Activated T-cell treated with anti-CD3 and anti-CD28 coated beads, Interleukin-2, amount 50 U/mL, for 24 hours (primary cell): ENCODE data around the gene XPO5.

Experiments
- DNase-seq: peaks from one replicate; pipeline ENCODE4 v3.0.0-alpha.2; 2020
- H3K27ac Mint-ChIP-seq: 2 replicates; pipeline ENCODE4 v1.8.0; 2020; ENCODE audit warnings: mild to moderate bottlenecking, mixed read lengths
- H3K27me3 Mint-ChIP-seq: 2 replicates; pipeline ENCODE4 v1.8.0; 2020; ENCODE audit warnings: mixed read lengths
- H3K36me3 Mint-ChIP-seq: 2 replicates; pipeline ENCODE4 v1.8.0; 2020; ENCODE audit warnings: low read depth, mixed read lengths
- H3K4me1 Mint-ChIP-seq: 2 replicates; pipeline ENCODE4 v1.8.0; 2020; ENCODE audit warnings: low read depth, mixed read lengths
- H3K4me3 Mint-ChIP-seq: 2 replicates; pipeline ENCODE4 v1.8.0; 2020; ENCODE audit warnings: mild to moderate bottlenecking, moderate library complexity, mixed read lengths
- H3K9me3 Mint-ChIP-seq: 2 replicates; pipeline ENCODE4 v1.8.0; 2020; ENCODE audit warnings: mixed read lengths

The XPO5 gene

GRCh38 chr6:43516697-43517504 lies 58.9 kb downstream of the XPO5 start, which contains the start of the genes POLR1C and YIPF3:
Gene POLR1C, plus strand, starts transcription at chr6:43517089. Its CDS starts 21 bp downstream, at chr6:43517110.
Gene YIPF3, minus strand, starts transcription at chr6:43516926. Its CDS starts 119 bp downstream, at chr6:43516807.
- Mint-ChIP-seq H3K9me3 (no peaks in the 10 kb centered on the region), H3K27me3 (no peaks in the 10 kb centered on the region), H3K27ac (no peak within 1 kb of the TSS), H3K4me3 (no peak within 1 kb of the TSS), H3K4me1 (peaks cover 29% of the 10 kb centered on the region), H3K36me3 (peaks cover 37% of the 10 kb centered on the region)
- DNase-seq = peak; percentile 96

GRCh38 chr6:43516367-43516696 lies 59.5 kb downstream of the XPO5 start:
- H3K4me3 Mint-ChIP-seq = no peak overlapping the region
- H3K36me3 Mint-ChIP-seq = peaks cover 43% of the 10 kb centered on the region
- no peaks in the 10 kb centered on the region for H3K9me3 Mint-ChIP-seq
- no peak for DNase-seq
- H3K27me3 Mint-ChIP-seq = no peaks in the 10 kb centered on the region
- H3K27ac Mint-ChIP-seq = no peak overlapping the region
- peaks cover 31% of the 10 kb centered on the region for H3K4me1 Mint-ChIP-seq

DNA sequence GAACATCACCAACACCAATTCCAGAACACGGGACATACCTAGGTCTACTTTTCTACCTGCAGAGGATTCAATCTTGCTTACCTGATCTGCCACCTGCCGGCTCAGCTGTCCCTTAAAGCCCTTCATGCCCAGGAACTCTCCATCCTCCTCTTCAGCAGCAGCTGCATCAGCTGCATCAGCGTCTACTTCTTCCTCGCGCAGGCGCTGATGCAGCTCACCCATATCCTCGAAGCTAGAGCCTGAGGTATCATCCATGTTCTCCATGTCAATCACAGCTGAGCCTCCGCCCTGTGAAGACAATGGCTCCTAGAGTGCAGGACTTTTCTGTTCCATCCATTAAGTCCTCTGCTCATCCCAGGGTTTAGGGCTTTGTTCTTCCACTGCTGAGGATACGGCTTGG lies 60.0 kb downstream of the XPO5 start:
- no peak for DNase-seq
- Mint-ChIP-seq H3K4me1 (peaks cover 31% of the 10 kb centered on the region), H3K27ac (no peak overlapping the region), H3K9me3 (no peaks in the 10 kb centered on the region), H3K36me3 (peaks cover 47% of the 10 kb centered on the region), H3K27me3 (no peaks in the 10 kb centered on the region), H3K4me3 (no peak overlapping the region)

DNA sequence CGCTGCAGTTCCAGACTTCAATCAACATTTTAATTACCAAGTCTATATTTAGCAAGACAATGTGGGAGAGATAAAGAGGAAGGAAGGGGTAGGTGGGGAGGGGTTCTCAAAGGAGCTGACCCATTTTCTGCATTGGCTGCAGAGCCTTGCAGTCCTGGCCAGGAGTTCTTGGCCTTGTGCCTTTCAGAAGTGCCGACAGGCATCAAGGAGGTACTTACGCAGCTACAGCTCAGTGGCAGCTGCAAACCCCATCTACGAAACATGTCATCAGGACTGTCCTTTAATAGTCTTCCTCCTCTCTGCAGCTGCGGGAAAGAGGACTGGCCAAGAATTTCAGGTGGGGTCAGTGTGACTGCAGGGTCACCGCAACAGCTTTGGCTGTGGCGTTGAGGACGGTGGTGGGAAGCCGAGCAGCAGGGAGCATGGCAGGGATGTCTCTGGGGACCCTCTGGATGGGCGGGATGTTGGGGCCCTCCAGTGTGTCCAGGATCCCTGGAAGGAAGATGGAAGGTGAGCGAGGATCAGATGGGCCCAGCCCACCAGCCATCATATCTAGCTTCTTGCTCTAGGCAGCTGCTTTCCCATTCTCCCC lies 63.9 kb downstream of the XPO5 start:
- H3K27me3 Mint-ChIP-seq = peaks cover 20% of the 10 kb centered on the region
- no peak for DNase-seq
- peaks cover 42% of the 10 kb centered on the region for H3K4me1 Mint-ChIP-seq
- H3K36me3 Mint-ChIP-seq = peaks cover 48% of the 10 kb centered on the region
- no peak overlapping the region for H3K27ac Mint-ChIP-seq
- H3K9me3 Mint-ChIP-seq = no peaks in the 10 kb centered on the region
- no peak overlapping the region for H3K4me3 Mint-ChIP-seq

GRCh38 chr6:43510827-43511163 lies 65.0 kb downstream of the XPO5 start:
- H3K27ac Mint-ChIP-seq = no peak overlapping the region
- no peaks in the 10 kb centered on the region for H3K9me3 Mint-ChIP-seq
- DNase-seq = no peak
- peak overlapping the region; percentile 70 for H3K4me3 Mint-ChIP-seq
- H3K27me3 Mint-ChIP-seq = peaks cover 20% of the 10 kb centered on the region
- H3K36me3 Mint-ChIP-seq = peaks cover 54% of the 10 kb centered on the region
- peaks cover 44% of the 10 kb centered on the region for H3K4me1 Mint-ChIP-seq

DNA sequence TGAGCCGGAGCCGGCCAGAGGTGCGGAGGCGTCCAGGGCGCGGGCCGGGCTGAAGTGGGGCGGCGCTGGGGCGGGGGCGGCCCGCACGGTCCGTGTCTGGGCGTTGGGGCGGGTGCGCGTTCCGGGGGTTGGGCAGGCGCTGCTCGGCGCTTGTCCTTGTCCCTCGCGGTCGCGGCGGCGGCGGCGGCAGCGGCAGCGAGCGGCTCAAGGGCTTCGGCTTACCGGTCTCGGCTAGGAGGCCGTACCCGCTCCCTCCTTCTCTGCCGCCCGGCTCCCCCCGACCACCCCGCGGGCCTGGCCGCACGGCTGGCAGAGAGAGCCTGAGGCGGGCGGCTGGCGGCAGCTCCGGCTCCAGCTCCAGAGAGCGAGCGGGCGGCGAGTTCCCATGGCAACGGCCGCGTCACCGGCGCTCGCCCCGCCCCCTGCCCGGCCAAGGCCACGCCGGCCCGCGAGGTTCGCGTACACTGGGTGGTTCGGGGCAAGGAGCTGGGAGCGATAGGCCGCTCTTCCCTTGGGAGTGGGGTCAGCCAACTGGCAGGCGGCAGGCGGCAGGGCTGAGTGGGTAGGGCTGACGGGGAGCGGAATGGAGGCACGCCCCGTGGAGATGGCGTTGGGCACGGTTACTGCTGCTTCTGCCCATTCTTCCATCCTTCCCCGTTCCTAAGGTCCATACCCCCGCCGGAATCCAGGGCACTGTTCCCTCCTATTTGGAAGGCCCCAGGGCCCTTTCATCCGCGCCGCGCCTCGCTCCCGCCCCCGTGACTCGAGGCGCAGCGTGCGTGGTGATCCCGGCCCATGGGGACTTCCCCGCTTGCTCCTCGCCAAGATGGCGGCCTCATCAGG lies 65.6 kb downstream of the XPO5 start, which contains the start of gene LRRC73:
TSS of gene LRRC73 (minus strand) at position 363 of the 843 bp plus-strand sequence. CDS start 561 bp downstream, outside the sequence.
- peaks cover 20% of the 10 kb centered on the region for H3K27me3 Mint-ChIP-seq
- H3K4me1 Mint-ChIP-seq = peaks cover 38% of the 10 kb centered on the region
- H3K27ac Mint-ChIP-seq = peak within 1 kb of the TSS; percentile 66

GRCh38 chr6:43509142-43509983 lies 66.5 kb downstream of the XPO5 start:
- peak; percentile 39 for DNase-seq
- H3K9me3 Mint-ChIP-seq = no peaks in the 10 kb centered on the region
- H3K4me3 Mint-ChIP-seq = peak overlapping the region; percentile 70
- H3K36me3 Mint-ChIP-seq = peaks cover 55% of the 10 kb centered on the region
- H3K27ac Mint-ChIP-seq = peak overlapping the region; percentile 66
- peaks cover 31% of the 10 kb centered on the region for H3K4me1 Mint-ChIP-seq
- peaks cover 20% of the 10 kb centered on the region for H3K27me3 Mint-ChIP-seq

More for the DNA sequence above, 65.6 kb downstream of the XPO5 start, which contains the start of gene LRRC73:
- H3K9me3 Mint-ChIP-seq = no peaks in the 10 kb centered on the region
- peak; percentile 88 for DNase-seq
- H3K4me3 Mint-ChIP-seq = peak within 1 kb of the TSS; percentile 70
- H3K36me3 Mint-ChIP-seq = peaks cover 54% of the 10 kb centered on the region

DNA sequence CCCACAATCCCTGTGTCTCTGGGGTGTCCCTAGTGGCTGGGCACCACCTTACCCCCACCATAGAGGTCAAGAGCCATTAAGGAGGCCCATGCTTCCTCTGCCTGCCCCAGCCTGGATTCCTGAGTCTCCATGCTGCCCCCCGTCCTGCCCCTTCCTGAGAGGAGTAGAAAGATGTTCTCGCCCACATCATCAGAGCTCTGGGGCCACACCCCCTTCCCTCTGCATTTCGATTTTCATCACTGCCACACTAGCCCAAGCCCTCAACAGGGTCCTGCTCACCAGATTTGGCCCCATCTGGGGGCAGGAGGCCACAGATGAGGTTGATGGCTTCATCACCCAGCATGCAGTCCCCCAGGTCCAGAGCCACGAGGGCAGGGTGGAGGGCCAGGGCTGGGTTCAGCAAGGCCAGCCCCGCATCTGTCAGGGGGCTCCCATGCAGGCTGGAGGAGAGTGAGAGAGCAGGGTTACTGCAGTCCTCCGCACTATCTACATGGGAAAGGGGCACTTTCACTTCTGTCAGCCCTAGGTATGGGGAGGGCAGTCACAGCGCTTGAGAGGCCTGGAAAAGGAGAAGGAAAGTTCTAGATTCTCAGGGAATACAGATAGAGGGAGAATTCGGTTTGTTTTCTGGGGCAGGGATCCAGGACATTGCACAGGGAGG lies 67.2 kb downstream of the XPO5 start:
- no peaks in the 10 kb centered on the region for H3K9me3 Mint-ChIP-seq
- peaks cover 56% of the 10 kb centered on the region for H3K36me3 Mint-ChIP-seq
- peak overlapping the region; percentile 54 for H3K4me3 Mint-ChIP-seq
- peaks cover 28% of the 10 kb centered on the region for H3K4me1 Mint-ChIP-seq
- H3K27me3 Mint-ChIP-seq = peaks cover 20% of the 10 kb centered on the region
- DNase-seq = no peak
- no peak overlapping the region for H3K27ac Mint-ChIP-seq

DNA sequence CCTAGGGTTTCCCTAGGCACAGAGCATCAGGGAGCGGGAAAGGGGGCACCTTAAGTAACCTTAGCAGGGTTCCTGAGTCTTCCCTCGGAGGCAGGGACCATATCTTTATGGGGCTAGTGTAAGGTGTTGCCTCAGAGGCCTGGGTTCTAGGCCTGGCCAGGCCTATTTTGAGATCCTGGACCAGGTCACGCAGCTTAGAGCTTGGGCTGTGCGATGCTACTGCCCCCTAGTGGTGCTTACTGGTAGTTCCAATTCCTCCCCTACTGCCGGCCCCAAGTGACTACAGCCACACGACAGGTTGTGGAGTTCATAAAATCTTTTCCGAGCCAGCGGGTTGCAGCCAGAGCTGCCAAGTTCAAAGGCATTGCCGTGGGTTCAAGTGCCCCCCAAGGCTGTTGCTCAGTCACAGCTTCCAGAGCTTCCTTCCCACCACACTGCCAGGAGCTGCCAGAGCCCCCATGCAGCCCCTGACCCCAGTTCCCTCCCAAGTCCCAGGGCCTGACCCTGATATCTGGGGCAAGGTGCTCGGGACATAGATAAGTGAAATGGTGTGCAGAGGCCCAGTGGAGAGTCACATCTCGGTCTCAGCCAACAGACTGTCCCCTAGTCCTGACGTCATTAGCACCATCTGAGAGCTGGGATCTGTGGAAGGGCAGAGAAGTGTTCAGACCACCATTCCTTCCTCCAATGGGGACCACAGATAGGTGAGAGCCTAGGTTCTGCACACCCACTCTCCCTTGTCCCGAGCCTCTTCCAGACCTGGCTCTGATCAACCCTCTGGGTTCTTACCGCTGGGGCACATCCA lies 69.0 kb downstream of the XPO5 start:
- Mint-ChIP-seq H3K27ac (no peak overlapping the region), H3K36me3 (peaks cover 56% of the 10 kb centered on the region), H3K27me3 (peaks cover 20% of the 10 kb centered on the region), H3K4me1 (peaks cover 23% of the 10 kb centered on the region), H3K4me3 (no peak overlapping the region), H3K9me3 (no peaks in the 10 kb centered on the region)
- peak; percentile 83 for DNase-seq

GRCh38 chr6:43506171-43506570 lies 69.7 kb downstream of the XPO5 start:
- H3K27me3 Mint-ChIP-seq = peaks cover 20% of the 10 kb centered on the region
- H3K4me3 Mint-ChIP-seq = no peak overlapping the region
- peaks cover 56% of the 10 kb centered on the region for H3K36me3 Mint-ChIP-seq
- H3K27ac Mint-ChIP-seq = peak overlapping the region; percentile 22
- no peak for DNase-seq
- H3K9me3 Mint-ChIP-seq = no peaks in the 10 kb centered on the region
- peaks cover 21% of the 10 kb centered on the region for H3K4me1 Mint-ChIP-seq

DNA sequence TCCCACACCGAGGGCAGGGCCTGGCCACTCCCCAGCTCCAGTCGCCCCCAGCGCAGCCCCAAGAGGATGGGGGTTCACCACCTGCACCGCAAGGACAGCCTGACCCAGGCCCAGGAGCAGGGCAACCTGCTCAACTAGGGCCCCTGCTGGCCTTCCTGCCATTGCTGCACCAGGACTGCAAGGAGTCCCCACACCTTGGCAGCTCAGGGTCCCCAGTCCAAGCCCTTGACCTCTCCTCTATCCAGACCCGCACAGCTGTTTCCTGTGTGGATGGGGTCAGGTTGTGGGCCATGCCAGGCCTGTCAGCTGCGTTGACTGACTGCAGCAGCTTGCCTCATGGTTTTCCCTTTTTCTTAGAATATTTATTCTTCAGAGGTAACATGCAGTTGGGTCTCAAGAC lies 70.1 kb downstream of the XPO5 start:
- H3K36me3 Mint-ChIP-seq = peaks cover 57% of the 10 kb centered on the region
- H3K9me3 Mint-ChIP-seq = no peaks in the 10 kb centered on the region
- no peak for DNase-seq
- no peak overlapping the region for H3K27ac Mint-ChIP-seq
- H3K4me3 Mint-ChIP-seq = no peak overlapping the region
- peaks cover 19% of the 10 kb centered on the region for H3K4me1 Mint-ChIP-seq
- H3K27me3 Mint-ChIP-seq = peaks cover 20% of the 10 kb centered on the region

DNA sequence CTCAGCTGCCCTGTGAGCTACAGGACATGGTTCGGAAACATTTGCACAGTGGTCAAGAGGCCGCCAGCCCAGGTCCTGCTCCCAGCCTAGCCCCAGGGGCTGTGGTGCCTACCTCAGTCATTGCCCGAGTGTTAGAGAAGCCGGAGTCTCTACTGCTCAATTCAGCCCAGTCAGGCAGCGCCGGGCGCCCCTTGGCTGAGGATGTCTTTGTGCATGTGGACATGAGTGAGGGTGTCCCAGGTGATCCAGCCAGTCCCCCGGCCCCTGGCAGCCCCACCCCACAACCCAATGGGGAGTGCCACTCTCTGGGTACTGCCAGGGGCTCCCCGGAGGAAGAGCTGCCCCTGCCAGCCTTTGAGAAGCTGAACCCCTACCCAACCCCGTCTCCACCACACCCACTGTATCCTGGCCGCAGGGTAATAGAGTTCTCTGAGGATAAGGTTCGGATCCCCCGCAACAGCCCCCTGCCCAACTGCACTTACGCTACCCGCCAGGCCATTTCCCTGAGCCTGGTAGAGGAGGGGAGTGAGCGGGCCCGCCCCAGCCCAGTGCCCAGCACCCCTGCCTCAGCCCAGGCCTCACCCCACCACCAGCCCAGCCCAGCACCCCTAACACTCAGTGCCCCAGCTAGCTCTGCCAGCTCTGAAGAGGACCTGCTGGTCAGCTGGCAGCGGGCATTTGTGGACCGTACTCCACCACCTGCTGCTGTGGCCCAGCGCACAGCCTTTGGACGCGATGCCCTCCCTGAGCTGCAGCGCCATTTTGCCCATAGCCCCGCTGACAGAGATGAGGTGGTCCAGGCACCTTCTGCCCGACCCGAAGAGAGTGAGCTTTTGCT lies 70.9 kb downstream of the XPO5 start:
- no peak overlapping the region for H3K4me3 Mint-ChIP-seq
- peaks cover 16% of the 10 kb centered on the region for H3K4me1 Mint-ChIP-seq
- no peaks in the 10 kb centered on the region for H3K9me3 Mint-ChIP-seq
- H3K36me3 Mint-ChIP-seq = peaks cover 64% of the 10 kb centered on the region
- H3K27me3 Mint-ChIP-seq = peaks cover 20% of the 10 kb centered on the region
- H3K27ac Mint-ChIP-seq = no peak overlapping the region
- no peak for DNase-seq
